Ovary (tissue), 9 donors: ENCODE data around the gene TPO. TPM values are rescaled to one million over a fixed set of nuclear protein-coding genes. Genes with fewer than 3 reads are reported as not detected.

Experiments
- DNase-seq, 5 donors: peaks; one replicate each; pipeline ENCODE4 v3.0.0-alpha.2; 2019 to 2020
- H3K27ac ChIP-seq, 2 donors: fragments of 200-600 bp; one replicate each; pipeline versions ENCODE4 v1.5.1 to v1.8.0; 2019 to 2022
- H3K27me3 ChIP-seq: fragments of 200-600 bp; one replicate; pipeline ENCODE4 v1.8.0; 2022
- H3K36me3 ChIP-seq: fragments of 200-600 bp; sonication (generic); one replicate; pipeline ENCODE4 v1.5.1; 2019
- H3K4me1 ChIP-seq: one replicate; pipeline ENCODE4 v1.8.1; 2013; ENCODE audit warnings: mild to moderate bottlenecking, moderate library complexity; ENCODE audit not compliant: insufficient read depth
- H3K4me3 ChIP-seq: fragments of 200-600 bp; sonication (generic); one replicate; pipeline ENCODE4 v1.5.1; 2017
- H3K9me3 ChIP-seq, 2 donors: fragments of 200-600 bp in 1 of 2; sonication (generic) in 1 of 2; one replicate each; pipeline versions ENCODE4 v1.5.1 to v1.8.1; 2013 to 2019; ENCODE audit warnings: mild to moderate bottlenecking in 1 of 2, moderate library complexity in 1 of 2
- EP300 ChIP-seq: sonication (generic); formaldehyde crosslinking; IDR thresholded peaks from one replicate; pipeline ENCODE4 v1.6.1; 2017; ENCODE audit warnings: antibody characterized with exemption
- POLR2A ChIP-seq: fragments of 450-650 bp; IDR thresholded peaks from one replicate; pipeline ENCODE4 v1.6.1; 2017; ENCODE audit warnings: antibody characterized with exemption, mild to moderate bottlenecking, moderate library complexity
- WGBS, 3 donors: extraction: QIAGEN DNeasy Blood & Tissue Kit in 1 of 3; methylation state at CpG; one replicate each; pipeline versions ENCODE4 v1.1.5 to v1.1.7; 2013 to 2017; 5-methylcytosine and 5-hydroxymethylcytosine counted together
- intact Hi-C, 4 donors: fragments of 100-400 bp; cut with DNase I; formaldehyde crosslinking; loops; one replicate each; pipeline versions ENCODE4 v1.11.0 to v1.15.1; 2022 to 2023
- polyA plus RNA-seq, 2 donors: library from polyadenylated mRNA; stranded (reverse); fragments of 200-250 nt in 1 of 2; fragments of 350-450 nt in 1 of 2; fragmentation: Illumina TruSeq in 1 of 2; extraction: RNeasy Lipid Tissue Mini Kit (QIAGEN cat#74804) in 1 of 2; gene quantifications; one replicate each; pipeline ENCODE4 v1.2.3, GENCODE V29; 2013 to 2014
- total RNA-seq, 7 donors: library from RNA; depleted of rRNA in 2 of 7; stranded (reverse); fragments of >200 nt in 2 of 7; fragmentation: NEBNext Ultra II Directional in 3 of 7; extraction: Animal tissue kit (Norgen Biotek cat#: 25700) in 3 of 7; gene quantifications; one replicate each; pipeline versions ENCODE4 v1.1.0 to v1.2.4, GENCODE V29; 2016 to 2023
- TF ChIP-seq, protein P1 (sequence below), 3 donors: fragments of 450-650 bp in 2 of 3; fragments of 200-600 bp in 1 of 3; IDR thresholded peaks; one replicate each; pipeline versions ENCODE4 v1.5.1 to v1.8.0; 2016 to 2022; ENCODE audit warnings: antibody characterized with exemption in 3 of 3, mild to moderate bottlenecking in 1 of 3
- donor health status: DM: no; HTN: no; CAD: no; lungs with moderate emphysema.
- donor health status: DM: no; HTN: no; CAD: no.
- donor health status: Bipolar disorder and iron deficiency.
- donor health status: DM: yes; HTN: yes; CAD: no.
- donor health status: DM: no; HTN: no; CAD: no.
- donor health status: DM: yes; HTN: yes; CAD: no.

TPO gene
- total and polyA plus RNA-seq, 9 donors: 0.18 to 0.46 (median 0.30) TPM; not detected in 4

DNA sequence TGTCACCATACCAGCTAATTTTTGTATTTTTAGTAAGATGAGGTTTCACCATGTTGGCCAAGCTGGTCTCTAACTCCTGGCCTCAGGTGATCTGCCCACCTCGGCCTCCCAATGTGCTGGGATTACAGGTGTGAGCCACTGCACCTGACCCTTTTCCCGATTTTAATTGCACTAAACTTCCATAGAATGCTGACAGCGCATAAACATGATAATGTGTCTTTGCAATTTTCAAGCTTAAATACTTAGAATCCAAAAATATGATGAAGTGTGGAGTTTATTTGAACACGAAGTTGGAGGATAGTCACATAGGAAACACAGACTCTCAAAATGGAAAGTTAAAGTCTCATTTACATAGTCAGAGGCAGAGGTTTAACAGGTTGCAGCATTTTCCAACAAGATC, 138.6 kb downstream of the TPO start:
- no peaks in the 10 kb centered on the region for H3K9me3 ChIP-seq
- peaks cover 2% of the 10 kb centered on the region for H3K4me1 ChIP-seq
- 90 to 98% (median 93%) methylated on average over 4 of the region's 4 CpGs for WGBS, 3 donors
- H3K36me3 ChIP-seq: no peaks in the 10 kb centered on the region
- no peaks in the 10 kb centered on the region for H3K27me3 ChIP-seq
- no peak for DNase-seq
- no peak overlapping the region for H3K4me3 ChIP-seq
- no peak overlapping the region for H3K27ac ChIP-seq
- TF ChIP-seq EP300 (no peak), POLR2A (no peak)
- TF ChIP-seq, protein P1, sequence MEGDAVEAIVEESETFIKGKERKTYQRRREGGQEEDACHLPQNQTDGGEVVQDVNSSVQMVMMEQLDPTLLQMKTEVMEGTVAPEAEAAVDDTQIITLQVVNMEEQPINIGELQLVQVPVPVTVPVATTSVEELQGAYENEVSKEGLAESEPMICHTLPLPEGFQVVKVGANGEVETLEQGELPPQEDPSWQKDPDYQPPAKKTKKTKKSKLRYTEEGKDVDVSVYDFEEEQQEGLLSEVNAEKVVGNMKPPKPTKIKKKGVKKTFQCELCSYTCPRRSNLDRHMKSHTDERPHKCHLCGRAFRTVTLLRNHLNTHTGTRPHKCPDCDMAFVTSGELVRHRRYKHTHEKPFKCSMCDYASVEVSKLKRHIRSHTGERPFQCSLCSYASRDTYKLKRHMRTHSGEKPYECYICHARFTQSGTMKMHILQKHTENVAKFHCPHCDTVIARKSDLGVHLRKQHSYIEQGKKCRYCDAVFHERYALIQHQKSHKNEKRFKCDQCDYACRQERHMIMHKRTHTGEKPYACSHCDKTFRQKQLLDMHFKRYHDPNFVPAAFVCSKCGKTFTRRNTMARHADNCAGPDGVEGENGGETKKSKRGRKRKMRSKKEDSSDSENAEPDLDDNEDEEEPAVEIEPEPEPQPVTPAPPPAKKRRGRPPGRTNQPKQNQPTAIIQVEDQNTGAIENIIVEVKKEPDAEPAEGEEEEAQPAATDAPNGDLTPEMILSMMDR (IDR thresholded peaks at IDR 0.05): no peak
- intact Hi-C loops: loop anchor here in 1 of 4 donors (10.0 kb wide), 1 partner anchor 837 kb away; no protein-coding TSS in a partner anchor

DNA sequence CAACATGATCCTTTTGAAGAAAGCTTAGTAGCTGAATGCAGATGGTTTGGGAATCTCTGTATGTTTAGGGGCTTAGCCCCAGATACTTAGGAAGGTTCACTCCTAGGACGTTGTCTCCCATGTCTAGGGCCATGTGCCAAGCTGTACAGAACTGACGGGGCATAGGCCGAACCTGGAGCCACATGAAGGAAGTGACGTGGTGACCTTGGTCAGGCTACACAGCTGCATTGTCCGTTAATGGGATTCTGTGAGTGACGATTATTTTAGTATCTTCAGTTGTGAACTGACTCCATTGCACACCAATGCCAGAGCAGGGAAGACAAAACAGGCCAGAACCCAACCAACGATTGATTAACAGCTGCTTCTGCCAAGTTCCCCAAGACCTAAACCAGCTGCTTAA, 139.3 kb downstream of the TPO start:
- H3K36me3 ChIP-seq: no peaks in the 10 kb centered on the region
- 73 to 87% (median 85%) methylated on average over 7 of the region's 7 CpGs for WGBS, 3 donors
- no peak for DNase-seq
- peaks cover 2% of the 10 kb centered on the region for H3K4me1 ChIP-seq
- no peak overlapping the region for H3K4me3 ChIP-seq
- no peaks in the 10 kb centered on the region for H3K9me3 ChIP-seq
- intact Hi-C loops: loop anchor here in 1 of 4 donors (10.0 kb wide), 1 partner anchor 838 kb away; no protein-coding TSS in a partner anchor
- H3K27me3 ChIP-seq: no peaks in the 10 kb centered on the region
- TF ChIP-seq, protein P1 (IDR thresholded peaks at IDR 0.05): no peak
- TF ChIP-seq EP300 (no peak), POLR2A (no peak)
- no peak overlapping the region for H3K27ac ChIP-seq

DNA sequence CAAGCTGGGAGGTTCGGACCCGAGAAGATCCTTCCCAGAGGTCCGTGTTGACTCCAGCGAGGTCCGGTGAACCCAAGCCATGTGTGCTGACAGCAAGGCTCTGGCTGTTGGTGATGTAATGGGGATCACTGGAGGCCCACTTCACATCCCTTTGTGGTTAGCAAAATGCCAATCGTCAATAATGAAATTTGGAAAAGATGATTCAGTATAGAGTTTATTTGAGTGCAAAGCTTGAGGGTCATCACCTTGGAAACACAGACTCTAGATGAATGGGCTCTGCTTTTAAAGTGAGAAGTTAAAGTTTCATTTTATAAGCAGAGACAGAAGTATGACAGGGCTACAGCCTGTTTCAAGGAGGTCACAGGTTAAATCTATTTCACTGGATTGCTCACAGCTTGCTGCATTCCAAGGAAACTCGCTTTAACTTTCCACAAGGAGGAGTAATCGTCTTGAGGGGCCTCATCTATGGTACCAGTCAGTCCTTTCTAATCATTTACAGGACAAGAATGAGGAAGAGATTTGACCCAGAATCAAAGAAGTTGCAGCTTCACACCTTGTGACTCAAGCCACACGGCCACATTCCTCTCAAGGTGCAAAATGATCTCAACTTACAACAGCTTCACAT, 140.5 kb downstream of the TPO start:
- 50 to 61% (median 61%) methylated on average over 9 of the region's 9 CpGs for WGBS, 3 donors
- Histone ChIP-seq H3K4me1 (peaks cover 2% of the 10 kb centered on the region), H3K27ac (no peak overlapping the region), H3K9me3 (no peaks in the 10 kb centered on the region), H3K36me3 (no peaks in the 10 kb centered on the region), H3K27me3 (no peaks in the 10 kb centered on the region), H3K4me3 (no peak overlapping the region)
- intact Hi-C loops: loop anchor here in 1 of 4 donors (10.0 kb wide), 1 partner anchor 839 kb away; no protein-coding TSS in a partner anchor
- TF ChIP-seq EP300: no peak
- TF ChIP-seq, protein P1 (IDR thresholded peaks at IDR 0.05): peak in 1 of 3 donors; percentile 12
- no peak for DNase-seq

DNA sequence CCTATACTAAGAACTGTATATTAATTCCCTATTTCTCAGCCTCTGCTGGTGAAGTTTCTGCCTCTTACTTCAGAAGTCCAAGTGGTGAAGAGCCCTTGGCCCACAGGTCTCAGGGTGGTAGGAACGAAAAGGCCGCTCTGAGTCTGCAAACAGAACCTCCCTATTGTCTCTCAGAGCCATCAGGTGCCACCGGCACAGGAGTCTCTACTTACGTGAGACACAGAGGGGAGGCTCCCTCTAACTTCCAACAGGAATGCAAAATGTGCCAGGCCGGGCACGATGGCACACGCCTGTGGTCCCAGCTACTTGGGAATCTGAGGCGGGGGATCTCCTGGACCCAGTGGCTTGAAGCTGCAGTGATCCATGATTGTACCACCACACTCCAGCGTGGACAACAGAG, 143.0 kb downstream of the TPO start:
- Histone ChIP-seq H3K9me3 (no peaks in the 10 kb centered on the region), H3K36me3 (no peaks in the 10 kb centered on the region), H3K27ac (no peak overlapping the region), H3K4me1 (no peaks in the 10 kb centered on the region), H3K27me3 (no peaks in the 10 kb centered on the region), H3K4me3 (no peak overlapping the region)
- TF ChIP-seq, protein P1 (IDR thresholded peaks at IDR 0.05): no peak
- no peak for TF ChIP-seq EP300
- no peak for TF ChIP-seq POLR2A
- intact Hi-C loops: loop anchor here in 1 of 4 donors (10.0 kb wide), 1 partner anchor 841 kb away; no protein-coding TSS in a partner anchor
- DNase-seq: no peak
- WGBS, 3 donors: 96 to 98% (median 97%) methylated on average over 9 of the region's 9 CpGs
